Stimulated activated CD4-positive, alpha-beta T cell treated with anti-CD3 and anti-CD28 coated beads, Interleukin-12 subunit alpha, Interleukin-12 subunit beta, amount 100 ng/mL, for 48 hours (primary cell): ENCODE results near the gene VPS54.

ENCODE experiments used
- DNase-seq, 3 donors: peaks; one replicate each; pipeline ENCODE4 v3.0.0-alpha.2; 2020; ENCODE audit warnings: low read depth in 2 of 3, low spot score in 1 of 3

VPS54 gene

GRCh38 chr2:63926815-63927214, 92.4 kb downstream of the VPS54 start:
- no peak for DNase-seq

GRCh38 chr2:63914311-63914710, 104.9 kb downstream of the VPS54 start:
- no peak for DNase-seq

- no peak for DNase-seq
Observed at GRCh38 chr2:63903003-63903402, 116.2 kb downstream of the VPS54 start.

- no peak for DNase-seq
Observed at GRCh38 chr2:63902149-63902548, 117.1 kb downstream of the VPS54 start.

GRCh38 chr2:63899639-63900038, 119.6 kb downstream of the VPS54 start:
- no peak for DNase-seq

- DNase-seq: no peak
Observed at GRCh38 chr2:63898839-63899238, 120.4 kb downstream of the VPS54 start.

GRCh38 chr2:63894167-63894566, 125.1 kb downstream of the VPS54 start:
- DNase-seq: no peak

GRCh38 chr2:63893163-63893562, 126.1 kb downstream of the VPS54 start:
- DNase-seq: no peak

GRCh38 chr2:63891488-63892030, 127.7 kb downstream of the VPS54 start:
- DNase-seq: no peak

- DNase-seq: no peak
Observed at GRCh38 chr2:63890678-63891077, 128.6 kb downstream of the VPS54 start.

GRCh38 chr2:63888490-63889402, 130.5 kb downstream of the VPS54 start:
- DNase-seq: peak in 2 of 3 donors; percentile 19 to 23

- no peak for DNase-seq
Observed at GRCh38 chr2:63888053-63888452, 131.2 kb downstream of the VPS54 start.

- no peak for DNase-seq
Observed at GRCh38 chr2:63886445-63886844, 132.8 kb downstream of the VPS54 start.

GRCh38 chr2:63882395-63883105, 136.7 kb downstream of the VPS54 start:
- no peak for DNase-seq

GRCh38 chr2:63881205-63881604, 138.0 kb downstream of the VPS54 start:
- DNase-seq: no peak

- no peak for DNase-seq
Observed at GRCh38 chr2:63880625-63881024, 138.6 kb downstream of the VPS54 start.

- DNase-seq: no peak
Observed at GRCh38 chr2:63879876-63880433, 139.3 kb downstream of the VPS54 start.

GRCh38 chr2:63878486-63878885, 140.7 kb downstream of the VPS54 start:
- no peak for DNase-seq

GRCh38 chr2:63876311-63876710, 142.9 kb downstream of the VPS54 start:
- DNase-seq: no peak

GRCh38 chr2:63875559-63876245, 143.5 kb downstream of the VPS54 start:
- no peak for DNase-seq

GRCh38 chr2:63875131-63875527, 144.1 kb downstream of the VPS54 start:
- DNase-seq: no peak
